ENCODE results near the gene CCNY. TPM values are rescaled to one million over a fixed set of nuclear protein-coding genes. Genes with fewer than 3 reads are reported as not detected.

The CCNY gene
- total and polyA plus RNA-seq, 2 of the 4 experiments (the other 2 are of a cell fraction): 38.0 to 131 TPM

DNA sequence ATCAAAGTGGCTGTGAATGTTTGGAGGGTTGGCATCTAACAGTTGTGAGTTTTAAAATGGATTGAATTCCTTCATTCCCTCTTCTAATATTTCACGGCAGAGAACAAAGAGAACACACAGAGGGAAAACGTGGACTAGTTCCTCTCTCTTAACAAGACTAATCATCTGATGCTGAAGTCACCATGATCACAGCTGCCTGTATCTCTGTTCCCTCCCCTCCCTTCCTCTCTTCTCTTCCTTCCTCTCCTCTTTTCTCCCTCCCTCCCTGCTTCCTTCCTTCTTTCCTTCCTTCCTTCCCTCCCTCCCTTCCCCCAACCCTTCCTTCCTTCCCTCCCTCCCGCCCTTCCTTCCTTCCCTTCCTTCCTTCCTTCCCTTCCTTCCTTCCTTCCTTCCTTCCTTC, 258.8 kb downstream of the CCNY start:
- no peak overlapping the region for H2BK120ac ChIP-seq (ENCODE audit: low read depth, low read length)
- H3K4ac ChIP-seq (ENCODE audit: low read depth, low read length): no peak overlapping the region
- peaks cover 9% of the 10 kb centered on the region for H3K9me3 ChIP-seq (ENCODE audit: control insufficient read depth, insufficient read depth, low read length)
- CTCF ChIA-PET: no interaction called here
- H3K4me1 ChIP-seq (ENCODE audit: control insufficient read depth, insufficient read depth, low read length): no peaks in the 10 kb centered on the region
- intact Hi-C loops (cut with micrococcal nuclease): loop anchor here (10.0 kb wide), 1 partner anchor 360 kb away; no protein-coding TSS in a partner anchor
- no peak overlapping the region for H2BK15ac ChIP-seq (ENCODE audit: low read depth, low read length)
- POLR2A ChIA-PET (ENCODE audit: unreplicated experiment): no interaction called here
- H3K9ac ChIP-seq (ENCODE audit: low read depth, low read length): no peak overlapping the region
- in situ Hi-C loops (cut with MboI; ENCODE audit: low sequenced_read_pairs): no loop called here
- no peak overlapping the region for H3K18ac ChIP-seq (ENCODE audit: low read depth, low read length)
- H4K8ac ChIP-seq (ENCODE audit: low read depth in 2 of 2, low read length in 2 of 2): no peak overlapping the region
- H2BK20ac ChIP-seq (ENCODE audit: low read depth, low read length): no peak overlapping the region
- H3K14ac ChIP-seq (replicated peaks; ENCODE audit: low read depth, low read length): no peak overlapping the region
- WGBS, 2 experiments (ENCODE audit: extremely low coverage in 2 of 2, insufficient read length in 1 of 2): 85% methylated on average over 1 of the region's 3 CpGs; no CpG with 5 or more reads in 1 of the 2 experiments
- H4K91ac ChIP-seq (ENCODE audit: insufficient read depth, low read depth, low read length): no peak overlapping the region
- H2AK9ac ChIP-seq (replicated peaks; ENCODE audit: low read depth, low read length, poor library complexity): no peak overlapping the region
- no peaks in the 10 kb centered on the region for H3K79me1 ChIP-seq (ENCODE audit: low read depth in 1 of 2, low read length in 2 of 2)
- H4K20me1 ChIP-seq (ENCODE audit: insufficient read depth, low read length): no peaks in the 10 kb centered on the region
- no peak overlapping the region for H2BK5ac ChIP-seq (ENCODE audit: low read depth, low read length, poor library complexity, severe bottlenecking)
- no peak overlapping the region for H3K56ac ChIP-seq (ENCODE audit: extremely low read depth, insufficient read depth, low read length)
- TF ChIP-seq RFX5 (IDR thresholded peaks at IDR 0.05; ENCODE audit: low read depth, low read length) (no peak), RCOR1 (IDR thresholded peaks at IDR 0.05; ENCODE audit: insufficient replicate concordance, low read length) (no peak), MAFK (IDR thresholded peaks at IDR 0.05; ENCODE audit: low read depth, low read length) (no peak), RAD21 (IDR thresholded peaks at IDR 0.05; ENCODE audit: low read length) (no peak), MAZ (IDR thresholded peaks at IDR 0.05; ENCODE audit: borderline replicate concordance, low read depth, low read length) (no peak), FOS (IDR thresholded peaks at IDR 0.05; ENCODE audit: low read depth, low read length) (no peak), CEBPB (IDR thresholded peaks at IDR 0.05; ENCODE audit: low read depth, low read length) (no peak), MXI1 (IDR thresholded peaks at IDR 0.05; ENCODE audit: borderline replicate concordance, low read depth, low read length) (no peak), NFE2L2 (IDR thresholded peaks at IDR 0.05; ENCODE audit: low read depth, low read length) (no peak)
- TF ChIP-seq, protein P1, sequence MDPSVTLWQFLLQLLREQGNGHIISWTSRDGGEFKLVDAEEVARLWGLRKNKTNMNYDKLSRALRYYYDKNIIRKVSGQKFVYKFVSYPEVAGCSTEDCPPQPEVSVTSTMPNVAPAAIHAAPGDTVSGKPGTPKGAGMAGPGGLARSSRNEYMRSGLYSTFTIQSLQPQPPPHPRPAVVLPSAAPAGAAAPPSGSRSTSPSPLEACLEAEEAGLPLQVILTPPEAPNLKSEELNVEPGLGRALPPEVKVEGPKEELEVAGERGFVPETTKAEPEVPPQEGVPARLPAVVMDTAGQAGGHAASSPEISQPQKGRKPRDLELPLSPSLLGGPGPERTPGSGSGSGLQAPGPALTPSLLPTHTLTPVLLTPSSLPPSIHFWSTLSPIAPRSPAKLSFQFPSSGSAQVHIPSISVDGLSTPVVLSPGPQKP (IDR thresholded peaks at IDR 0.05; ENCODE audit: borderline replicate concordance, low read depth, low read length): no peak
- TF ChIP-seq, protein P2, sequence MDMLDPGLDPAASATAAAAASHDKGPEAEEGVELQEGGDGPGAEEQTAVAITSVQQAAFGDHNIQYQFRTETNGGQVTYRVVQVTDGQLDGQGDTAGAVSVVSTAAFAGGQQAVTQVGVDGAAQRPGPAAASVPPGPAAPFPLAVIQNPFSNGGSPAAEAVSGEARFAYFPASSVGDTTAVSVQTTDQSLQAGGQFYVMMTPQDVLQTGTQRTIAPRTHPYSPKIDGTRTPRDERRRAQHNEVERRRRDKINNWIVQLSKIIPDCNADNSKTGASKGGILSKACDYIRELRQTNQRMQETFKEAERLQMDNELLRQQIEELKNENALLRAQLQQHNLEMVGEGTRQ (IDR thresholded peaks at IDR 0.05; ENCODE audit: low read depth, low read length): no peak
- TF ChIP-seq, protein P3, sequence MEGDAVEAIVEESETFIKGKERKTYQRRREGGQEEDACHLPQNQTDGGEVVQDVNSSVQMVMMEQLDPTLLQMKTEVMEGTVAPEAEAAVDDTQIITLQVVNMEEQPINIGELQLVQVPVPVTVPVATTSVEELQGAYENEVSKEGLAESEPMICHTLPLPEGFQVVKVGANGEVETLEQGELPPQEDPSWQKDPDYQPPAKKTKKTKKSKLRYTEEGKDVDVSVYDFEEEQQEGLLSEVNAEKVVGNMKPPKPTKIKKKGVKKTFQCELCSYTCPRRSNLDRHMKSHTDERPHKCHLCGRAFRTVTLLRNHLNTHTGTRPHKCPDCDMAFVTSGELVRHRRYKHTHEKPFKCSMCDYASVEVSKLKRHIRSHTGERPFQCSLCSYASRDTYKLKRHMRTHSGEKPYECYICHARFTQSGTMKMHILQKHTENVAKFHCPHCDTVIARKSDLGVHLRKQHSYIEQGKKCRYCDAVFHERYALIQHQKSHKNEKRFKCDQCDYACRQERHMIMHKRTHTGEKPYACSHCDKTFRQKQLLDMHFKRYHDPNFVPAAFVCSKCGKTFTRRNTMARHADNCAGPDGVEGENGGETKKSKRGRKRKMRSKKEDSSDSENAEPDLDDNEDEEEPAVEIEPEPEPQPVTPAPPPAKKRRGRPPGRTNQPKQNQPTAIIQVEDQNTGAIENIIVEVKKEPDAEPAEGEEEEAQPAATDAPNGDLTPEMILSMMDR (conservative IDR thresholded peaks at IDR 0.05; ENCODE audit: low read depth, low read length): no peak
- no peak overlapping the region for H2AK5ac ChIP-seq (ENCODE audit: low read depth, low read length)
- no peaks in the 10 kb centered on the region for H3K9me1 ChIP-seq (ENCODE audit: insufficient read depth, low read length)
- no peaks in the 10 kb centered on the region for H3K36me3 ChIP-seq (ENCODE audit: control insufficient read depth, insufficient read depth, low read length)
- H4K5ac ChIP-seq (ENCODE audit: low read depth, low read length): no peak overlapping the region
- no peak overlapping the region for H3K27ac ChIP-seq (ENCODE audit: insufficient read depth, low read length)
- ATAC-seq (ENCODE audit: low read depth) (no peak), DNase-seq (no peak)
- no peak overlapping the region for H3K4me3 ChIP-seq (ENCODE audit: insufficient read depth, low read depth, low read length)
- dilution Hi-C loops (cut with HindIII; ENCODE audit: low sequenced_read_pairs, unreplicated experiment): no loop called here
- no peak overlapping the region for H3K4me2 ChIP-seq (ENCODE audit: low read depth, low read length)
- H2AFZ ChIP-seq (replicated peaks; ENCODE audit: low read length, poor library complexity): no peak overlapping the region
- H3K27me3 ChIP-seq (ENCODE audit: control insufficient read depth, insufficient read depth, low read length): peaks cover 22% of the 10 kb centered on the region
- no TSS peak for BruUV-seq (replicated peaks)
- H3K23ac ChIP-seq (ENCODE audit: low read depth, low read length): no peak overlapping the region; the same call in 1 of the 2 replicates
